SK-MEL-5 (cell line): ENCODE data around the gene MLPH. TPM values are rescaled to one million over a fixed set of nuclear protein-coding genes. Genes with fewer than 3 reads are reported as not detected.
A peak's percentile ranks its signal among the peaks of the same experiment; 100 is the strongest.

ENCODE experiments used
- DNase-seq: peaks from one replicate; pipeline ENCODE4 v3.0.0-alpha.2; 2016; ENCODE audit warnings: low read depth, low spot score
- in situ Hi-C: cut with HindIII; loops from 2 replicates; pipeline ENCODE4 v1.10.0; 2016; ENCODE audit warnings: low sequenced_read_pairs, high pct_unique_total_duplicates, low pct_unique_long_range_greater_than_20kb
- total RNA-seq: library from RNA; depleted of rRNA; stranded (reverse); fragments of >200 nt; shearing (Covaris generic); gene quantifications from 2 replicates; pipeline ENCODE4 v1.2.3, GENCODE V29; 2014

MLPH gene
- total RNA-seq, 1 experiment from 2014 or later, result 92.8 TPM

DNA sequence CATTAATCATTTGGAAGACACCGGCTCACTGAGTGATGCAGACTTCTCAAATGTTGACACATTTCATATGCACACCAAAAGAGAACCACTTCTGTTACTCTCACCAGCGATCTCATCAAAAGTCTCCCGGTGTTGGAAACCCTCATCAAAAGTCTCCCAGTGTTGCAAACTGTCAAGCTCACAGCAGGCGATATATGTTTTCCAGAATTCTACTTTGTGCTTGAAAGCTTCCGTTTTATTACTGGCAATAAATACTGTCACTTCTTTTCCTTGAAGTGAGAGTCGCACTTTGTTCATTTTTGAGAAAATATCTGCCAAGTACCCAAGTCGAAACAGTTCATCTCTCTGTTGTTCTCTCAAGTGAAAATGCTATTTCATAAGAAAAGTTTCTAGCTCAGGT, 20.5 kb downstream of the MLPH start:
- DNase-seq, result no peak
- in situ Hi-C loops, result no loop called here

DNA sequence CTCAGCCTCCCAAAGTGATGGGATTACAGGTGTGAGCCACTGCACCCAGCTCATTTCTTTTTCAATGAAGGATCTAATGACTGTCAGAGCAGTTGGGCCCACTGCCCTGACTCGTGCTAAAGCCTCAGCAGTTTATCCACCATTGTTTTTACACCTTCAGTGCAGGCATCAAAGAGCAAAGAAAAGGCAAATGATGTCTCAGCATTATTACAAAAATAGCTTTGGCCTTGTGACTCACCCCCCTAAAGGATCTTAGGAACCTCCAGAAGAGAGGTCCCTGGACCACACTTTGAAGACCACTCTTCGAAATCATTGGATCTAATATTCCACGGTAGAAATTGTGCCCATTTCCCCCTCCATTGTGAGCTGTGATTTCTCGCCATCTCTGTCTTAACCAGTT, 21.3 kb downstream of the MLPH start:
- in situ Hi-C loops, result no loop called here
- DNase-seq, result no peak

DNA sequence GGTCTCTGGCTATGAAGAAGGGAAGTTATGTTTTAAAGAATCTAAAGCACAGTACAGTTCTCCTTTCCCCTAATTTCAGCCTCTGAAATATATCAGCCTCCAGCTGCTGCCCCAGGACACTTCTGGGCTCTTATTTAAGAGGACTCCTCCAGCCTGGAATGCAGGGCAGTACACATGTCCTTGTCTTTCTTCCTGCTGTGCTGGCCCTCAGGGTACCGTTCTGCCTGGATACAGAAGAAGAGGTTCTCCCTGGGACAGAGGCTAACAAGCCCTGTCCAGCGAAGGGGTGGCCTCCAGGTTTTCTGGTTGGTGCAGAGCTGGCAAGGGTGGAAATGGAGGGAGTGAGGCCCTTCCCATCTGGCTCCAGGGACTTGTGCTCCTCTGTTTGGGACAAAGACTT, 22.1 kb downstream of the MLPH start:
- no peak for DNase-seq
- in situ Hi-C loops, result no loop called here

DNA sequence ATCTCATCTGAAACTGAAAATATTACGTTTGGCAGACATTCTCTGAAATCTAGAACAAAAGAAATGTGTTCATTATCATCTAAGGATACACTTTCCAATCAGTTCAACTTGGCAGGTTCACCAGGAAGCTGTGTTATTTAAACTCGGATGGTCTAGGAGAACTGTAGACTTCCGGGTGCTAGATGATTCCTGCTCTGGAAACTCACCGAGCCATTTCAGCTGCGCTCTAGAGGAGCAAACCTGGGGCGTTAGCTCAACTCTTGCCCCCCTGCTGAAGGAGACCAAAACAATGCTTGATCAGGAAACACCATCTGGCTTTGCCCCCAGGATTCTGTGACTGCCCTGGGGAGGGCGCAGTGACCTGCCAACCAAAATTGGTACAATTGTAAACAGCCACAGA, 22.9 kb downstream of the MLPH start:
- in situ Hi-C loops, result no loop called here
- no peak for DNase-seq

DNA sequence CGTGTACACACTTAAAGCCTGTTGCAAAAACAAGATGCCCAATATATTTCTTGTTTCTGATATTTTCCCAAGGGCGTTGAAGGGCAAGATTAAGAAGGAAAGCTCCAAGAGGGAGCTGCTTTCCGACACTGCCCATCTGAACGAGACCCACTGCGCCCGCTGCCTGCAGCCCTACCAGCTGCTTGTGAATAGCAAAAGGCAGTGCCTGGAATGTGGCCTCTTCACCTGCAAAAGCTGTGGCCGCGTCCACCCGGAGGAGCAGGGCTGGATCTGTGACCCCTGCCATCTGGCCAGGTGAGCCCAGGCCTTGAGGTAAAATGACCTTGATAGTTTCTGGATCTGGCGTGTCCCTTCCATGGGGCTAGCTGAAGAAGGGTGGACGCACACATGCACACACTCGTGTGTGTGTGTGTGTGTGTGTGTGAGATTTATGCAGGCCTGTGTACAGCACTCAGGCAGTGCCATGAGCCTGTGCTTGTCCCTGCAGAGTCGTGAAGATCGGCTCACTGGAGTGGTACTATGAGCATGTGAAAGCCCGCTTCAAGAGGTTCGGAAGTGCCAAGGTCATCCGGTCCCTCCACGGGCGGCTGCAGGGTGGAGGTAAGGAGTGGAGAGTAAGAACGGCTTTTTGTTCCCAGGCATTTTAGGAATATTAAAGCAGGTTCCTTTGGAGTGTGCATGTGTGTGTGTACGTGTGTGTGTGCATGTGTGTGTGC, 23.6 kb downstream of the MLPH start:
- in situ Hi-C loops, result no loop called here

DNA sequence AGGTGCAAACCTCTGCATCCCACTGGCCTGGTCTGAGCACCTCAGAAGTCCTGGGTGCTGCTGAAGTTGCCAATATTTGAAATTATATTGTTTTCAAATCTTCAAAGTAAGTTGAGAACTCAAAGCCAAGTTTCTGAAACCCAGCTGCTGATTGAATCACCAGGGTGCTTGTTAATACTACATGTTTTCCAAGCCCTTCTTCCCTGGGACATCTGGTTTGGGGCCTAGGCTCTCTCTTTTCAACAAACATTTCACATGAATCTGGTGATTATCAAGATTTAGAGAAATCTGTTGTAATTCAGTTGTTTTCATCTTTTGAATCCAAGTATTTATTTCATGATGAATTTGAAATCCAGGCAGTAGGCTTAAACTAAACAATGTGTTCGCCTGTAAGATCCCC, 24.4 kb downstream of the MLPH start:
- no peak for DNase-seq
- in situ Hi-C loops, result no loop called here

More for the DNA sequence above, 23.6 kb downstream of the MLPH start:
- no peak for DNase-seq

DNA sequence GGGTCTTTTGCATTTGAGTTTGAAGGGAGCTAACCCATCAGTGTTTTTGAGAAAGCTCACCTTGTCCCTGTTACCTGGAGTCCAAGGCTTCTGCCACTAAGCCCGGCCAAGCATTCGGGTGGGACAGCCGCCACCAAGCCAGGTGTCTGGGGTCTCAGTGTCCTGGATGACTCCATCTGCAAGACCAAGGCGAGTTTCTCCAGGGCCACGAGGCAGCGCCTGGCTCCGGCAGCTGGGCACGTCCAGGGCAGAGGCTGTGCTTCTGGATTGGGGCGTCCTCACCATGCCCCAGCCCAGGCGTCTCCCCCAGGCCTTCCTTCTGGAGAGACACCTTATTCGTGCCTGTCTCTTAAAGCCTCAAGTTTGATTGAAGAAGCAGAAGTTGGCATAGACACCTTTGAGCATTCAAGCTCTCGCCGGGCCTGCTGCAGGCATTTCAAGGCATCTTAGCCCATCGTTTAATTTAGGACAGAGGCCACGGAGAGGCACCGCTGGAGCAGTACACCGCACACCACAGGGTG, 24.9 kb downstream of the MLPH start:
- in situ Hi-C loops, result no loop called here

DNA sequence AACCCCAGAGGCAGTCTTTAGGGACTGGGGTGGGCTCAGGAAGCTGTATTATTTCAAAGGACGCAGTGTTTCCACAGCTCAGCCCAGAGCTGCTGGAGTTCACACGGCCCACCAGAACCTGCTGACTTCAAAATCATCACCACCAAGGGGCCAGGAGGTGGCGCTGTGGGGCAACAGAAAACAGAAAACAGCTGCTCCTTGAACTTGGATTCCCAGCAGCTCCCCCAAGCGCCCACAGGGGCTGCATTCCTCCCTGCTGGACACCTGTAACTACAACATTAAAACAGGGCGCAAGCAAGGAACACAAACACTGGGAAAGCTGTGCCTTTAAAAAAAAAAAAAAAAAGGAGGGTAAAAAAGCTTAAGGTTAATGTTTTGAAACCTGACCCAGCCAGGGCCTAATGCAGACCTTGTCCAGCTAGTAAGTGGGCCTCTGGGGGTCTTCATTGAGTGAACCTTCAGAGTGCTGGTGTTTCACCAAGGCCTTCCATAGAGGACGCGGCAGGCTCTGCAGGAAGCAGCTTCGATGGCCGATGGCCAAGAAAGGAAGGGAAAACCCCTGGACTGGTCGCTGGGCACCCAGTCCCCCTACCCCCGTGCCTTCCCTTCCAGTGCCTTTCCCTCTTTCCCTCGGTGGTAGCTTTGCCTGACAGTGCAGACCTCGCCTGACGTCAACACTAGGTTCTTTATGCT, 25.9 kb downstream of the MLPH start:
- in situ Hi-C loops, result no loop called here
- peak; percentile 90 for DNase-seq

More for the DNA sequence above, 24.9 kb downstream of the MLPH start:
- no peak for DNase-seq

DNA sequence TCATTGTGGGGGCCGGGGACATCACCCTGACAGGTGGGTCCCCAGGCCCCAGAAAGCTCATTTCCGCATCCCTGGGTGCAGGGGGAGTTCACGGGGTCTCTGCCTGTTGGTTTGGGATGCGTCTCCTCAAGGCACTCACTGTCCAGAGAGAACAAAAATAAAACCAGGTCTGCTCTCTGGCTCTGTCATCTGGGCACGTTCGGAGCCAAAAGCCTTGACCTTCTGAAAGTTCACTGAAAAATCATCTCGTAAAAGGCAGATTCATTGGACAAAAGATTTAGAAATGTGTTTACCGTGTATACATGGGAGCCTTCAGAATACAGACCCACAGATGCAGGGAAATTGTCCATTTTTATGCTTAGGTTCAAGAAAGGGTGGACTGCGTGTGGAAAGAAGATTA, 26.6 kb downstream of the MLPH start:
- in situ Hi-C loops, result no loop called here

DNA sequence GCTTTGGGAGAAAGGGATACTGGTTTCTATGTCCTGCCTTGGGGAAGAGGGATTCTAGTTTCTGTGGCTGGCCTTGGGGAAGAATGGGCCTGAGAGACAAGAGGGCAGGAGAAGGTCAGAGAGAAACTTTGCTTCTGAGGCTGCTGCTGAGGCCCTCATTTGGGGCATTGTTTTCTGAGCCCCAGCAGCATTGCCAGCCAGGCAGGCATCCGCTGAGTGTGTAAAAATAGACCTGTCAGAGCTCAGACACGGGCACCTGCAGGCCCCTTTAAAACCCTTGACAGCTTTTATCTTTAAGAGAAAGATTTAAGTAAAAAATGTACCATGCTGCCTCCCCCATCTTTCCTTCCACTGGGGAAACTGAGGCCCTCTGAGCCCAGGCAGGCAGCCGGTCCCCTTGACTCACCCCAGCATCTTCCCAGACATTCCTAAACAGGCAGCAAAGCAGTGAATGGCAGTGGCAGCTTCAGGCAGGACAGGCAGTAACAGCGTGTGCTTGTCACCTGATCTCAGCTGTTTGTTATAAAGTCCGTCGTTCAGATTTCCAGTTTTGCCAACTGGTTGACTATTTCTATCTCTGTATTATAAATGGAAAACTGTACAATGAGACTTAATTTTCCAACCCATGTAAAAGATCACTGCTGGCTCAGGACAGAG, 27.6 kb downstream of the MLPH start:
- DNase-seq, result no peak
- in situ Hi-C loops, result no loop called here

More for the DNA sequence above, 26.6 kb downstream of the MLPH start:
- no peak for DNase-seq

DNA sequence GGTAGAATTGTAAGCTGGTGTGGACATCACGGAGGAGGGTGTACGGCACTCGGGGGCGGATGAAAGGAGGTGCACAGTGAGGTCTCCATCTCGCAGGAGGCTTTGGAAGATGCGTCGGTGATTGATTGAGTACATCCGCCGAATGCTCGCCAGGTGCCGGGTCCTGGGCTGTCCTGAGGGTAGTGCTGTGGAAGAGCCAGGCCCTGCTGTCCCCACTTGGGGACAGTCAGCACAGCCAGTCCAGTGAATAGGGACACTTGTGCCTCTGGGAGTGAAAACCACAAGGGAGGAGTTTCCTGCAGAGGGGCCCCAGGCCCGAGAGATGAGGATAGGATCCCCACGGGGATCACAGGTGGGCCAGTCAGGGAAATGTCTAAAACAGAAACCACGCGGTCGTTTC, 28.1 kb downstream of the MLPH start:
- DNase-seq, result no peak
- in situ Hi-C loops, result no loop called here

DNA sequence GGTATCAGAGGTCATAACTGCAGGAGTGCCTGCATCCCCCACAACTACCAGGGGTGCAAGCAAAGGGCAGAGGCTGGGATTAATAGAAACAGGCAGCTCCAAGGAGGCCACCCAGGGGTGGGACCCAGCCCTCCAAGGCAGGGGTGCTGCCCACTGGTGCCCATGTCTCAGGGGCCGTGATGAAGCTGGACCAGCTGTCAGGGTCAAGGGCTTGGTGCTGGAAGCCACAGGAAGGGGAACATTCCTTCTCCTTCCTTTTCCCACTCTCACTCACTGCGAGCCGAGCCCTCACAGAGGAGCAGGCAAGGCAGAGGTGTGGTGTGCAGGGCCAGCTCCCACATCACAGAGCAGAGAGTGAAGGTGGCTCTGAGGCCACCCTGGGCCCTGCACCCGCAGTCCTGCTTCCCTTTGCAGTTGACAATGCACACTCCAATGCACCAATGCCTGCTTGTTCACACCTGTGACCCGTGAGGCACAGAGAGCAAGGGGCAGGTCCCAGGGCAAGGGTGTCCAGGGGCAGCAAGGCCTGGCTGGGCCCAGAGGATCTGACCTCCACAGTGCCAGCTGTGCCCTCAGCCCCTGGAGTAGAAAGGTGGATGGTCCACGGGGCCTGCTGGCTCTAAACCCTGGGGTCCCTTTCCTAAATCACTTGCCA, 28.7 kb downstream of the MLPH start:
- DNase-seq, result no peak
- in situ Hi-C loops, result no loop called here

DNA sequence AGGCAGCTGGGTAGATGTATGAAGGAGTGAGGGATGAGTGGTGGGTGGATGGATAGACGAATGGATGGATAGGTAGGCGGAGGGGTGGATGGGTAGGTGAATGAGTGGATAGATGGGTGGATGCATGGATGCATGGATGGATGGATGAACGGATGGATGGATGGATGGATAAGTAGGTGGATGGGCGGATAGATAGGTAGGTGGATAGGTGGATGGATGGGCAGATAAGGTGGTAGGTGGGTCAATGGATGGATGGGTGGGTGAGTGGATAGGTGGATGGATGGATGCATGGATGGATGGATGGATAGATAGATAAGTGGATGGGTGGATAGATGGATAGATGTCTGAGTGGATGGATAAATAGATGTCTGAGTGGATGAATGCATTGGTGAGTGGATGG, 30.1 kb downstream of the MLPH start:
- in situ Hi-C loops, result no loop called here
- no peak for DNase-seq

DNA sequence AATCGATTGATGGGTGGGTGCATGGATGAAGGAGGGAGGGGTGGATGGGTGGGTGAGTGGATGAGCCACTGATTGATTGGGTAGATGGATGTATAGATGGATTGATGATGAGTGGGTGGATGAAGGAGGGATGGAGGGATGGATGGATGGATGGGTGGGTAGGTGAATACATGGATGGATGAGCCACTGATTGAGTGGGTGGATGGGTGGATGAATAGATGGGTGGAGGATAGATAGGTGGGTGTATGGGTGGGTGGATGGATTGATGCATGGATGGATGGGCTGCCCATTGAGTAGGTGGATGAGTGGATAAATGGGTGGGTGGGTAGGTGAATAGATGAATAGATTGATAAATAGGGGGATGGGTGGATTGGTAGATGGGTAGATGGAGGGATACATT, 30.9 kb downstream of the MLPH start:
- DNase-seq, result no peak
- in situ Hi-C loops, result no loop called here

DNA sequence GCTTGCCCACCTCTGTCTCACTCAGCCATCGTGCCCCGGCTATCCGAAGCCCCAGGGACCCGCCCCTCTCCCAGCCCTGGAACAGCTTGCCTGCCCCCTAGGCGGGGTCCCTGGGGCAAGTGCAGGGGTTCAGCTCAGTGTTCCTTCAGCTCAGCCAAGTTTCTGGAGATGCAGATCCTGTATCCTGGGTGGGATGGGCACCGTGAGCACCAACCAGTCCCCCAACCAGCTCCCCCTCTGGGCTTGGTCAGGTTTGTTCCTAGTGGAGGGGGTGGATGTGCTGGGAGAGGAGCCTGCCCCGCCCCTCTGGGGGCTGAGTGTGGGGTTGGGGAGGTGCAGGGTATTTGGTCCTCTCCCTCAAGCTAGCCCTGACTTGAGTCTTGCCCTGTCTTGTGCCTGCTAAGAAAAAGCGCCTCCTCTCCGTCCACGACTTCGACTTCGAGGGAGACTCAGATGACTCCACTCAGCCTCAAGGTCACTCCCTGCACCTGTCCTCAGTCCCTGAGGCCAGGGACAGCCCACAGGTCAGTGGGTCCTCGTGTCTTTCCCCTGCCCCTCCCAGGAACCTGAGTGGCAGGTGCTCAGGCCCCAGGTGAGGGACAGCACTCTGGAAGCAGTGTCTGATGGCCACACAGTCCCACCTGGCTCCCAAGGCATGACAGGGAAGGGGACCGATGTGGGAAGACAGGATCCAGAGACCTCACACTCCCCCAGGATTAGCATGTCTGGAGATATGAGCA, 32.6 kb downstream of the MLPH start:
- in situ Hi-C loops, result no loop called here
- no peak for DNase-seq

DNA sequence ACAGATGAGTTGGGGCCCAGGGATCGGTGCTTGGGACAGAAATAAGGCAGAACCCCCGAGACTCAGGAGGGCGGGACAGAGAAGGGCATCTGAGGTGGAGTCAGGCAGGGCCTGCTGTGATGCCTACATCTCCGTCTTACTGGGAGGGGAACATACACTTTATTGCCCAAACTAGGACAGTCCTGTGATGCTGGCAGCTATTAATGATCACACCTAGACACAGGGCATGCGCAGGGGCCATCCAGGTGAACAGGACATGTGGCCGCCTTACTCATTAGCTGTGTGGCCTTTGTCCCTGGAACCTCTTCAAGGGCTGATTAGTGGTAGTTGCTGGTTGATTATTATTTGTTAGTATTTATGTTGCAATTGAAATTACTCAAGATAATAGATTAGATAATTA, 33.2 kb downstream of the MLPH start:
- no peak for DNase-seq
- in situ Hi-C loops, result no loop called here

DNA sequence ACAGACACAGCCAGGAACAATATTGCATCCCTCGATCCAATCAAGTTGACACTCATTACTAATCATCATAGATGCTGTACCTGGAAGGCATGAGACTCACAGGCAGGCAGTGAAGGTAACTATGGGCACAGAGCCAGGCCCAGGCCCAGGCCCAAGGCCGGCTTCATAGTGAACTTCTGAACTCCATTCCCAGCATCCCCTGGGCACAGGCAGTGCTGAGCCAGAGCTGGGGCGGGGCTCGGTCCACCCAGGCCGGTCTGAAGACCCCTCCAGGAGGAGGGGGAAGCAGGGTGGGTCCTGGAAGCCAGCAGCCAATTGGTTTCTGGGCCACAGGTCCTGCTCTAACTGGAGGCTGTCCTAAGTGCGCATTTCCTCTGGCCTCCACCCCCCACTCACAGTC, 37.6 kb downstream of the MLPH start:
- in situ Hi-C loops, result no loop called here
- no peak for DNase-seq
